Nephron (organoid): ENCODE measurements around the gene NRAS.

Source experiments
- H3K27ac Mint-ChIP-seq, 3 experiments: 2 replicates each; pipeline ENCODE4 v1.8.0; 2020; ENCODE audit warnings: mixed read lengths in 3 of 3, mild to moderate bottlenecking in 2 of 3, moderate library complexity in 1 of 3
- H3K27me3 Mint-ChIP-seq: 2 replicates; pipeline ENCODE4 v1.8.0; 2021; ENCODE audit warnings: low read depth, mild to moderate bottlenecking, moderate library complexity, mixed read lengths
- H3K36me3 Mint-ChIP-seq: 2 replicates; pipeline ENCODE4 v1.8.0; 2020; ENCODE audit warnings: low read depth, mixed read lengths
- H3K4me1 Mint-ChIP-seq: 2 replicates; pipeline ENCODE4 v1.8.0; 2020; ENCODE audit warnings: mixed read lengths
- H3K4me3 Mint-ChIP-seq, 3 experiments: 2 replicates each; pipeline ENCODE4 v1.8.0; 2020; ENCODE audit warnings: mild to moderate bottlenecking in 3 of 3, mixed read lengths in 3 of 3, moderate library complexity in 2 of 3
- H3K9me3 Mint-ChIP-seq: 2 replicates; pipeline ENCODE4 v1.8.0; 2020; ENCODE audit warnings: mixed read lengths
- CTCF ChIP-seq, 3 experiments: fragments of 200-600 bp; sonication (generic); IDR thresholded peaks; one replicate each; pipeline ENCODE4 v1.5.0; 2021; ENCODE audit warnings: antibody characterized with exemption in 3 of 3; ENCODE audit not compliant: unreplicated experiment in 3 of 3

The NRAS gene

DNA sequence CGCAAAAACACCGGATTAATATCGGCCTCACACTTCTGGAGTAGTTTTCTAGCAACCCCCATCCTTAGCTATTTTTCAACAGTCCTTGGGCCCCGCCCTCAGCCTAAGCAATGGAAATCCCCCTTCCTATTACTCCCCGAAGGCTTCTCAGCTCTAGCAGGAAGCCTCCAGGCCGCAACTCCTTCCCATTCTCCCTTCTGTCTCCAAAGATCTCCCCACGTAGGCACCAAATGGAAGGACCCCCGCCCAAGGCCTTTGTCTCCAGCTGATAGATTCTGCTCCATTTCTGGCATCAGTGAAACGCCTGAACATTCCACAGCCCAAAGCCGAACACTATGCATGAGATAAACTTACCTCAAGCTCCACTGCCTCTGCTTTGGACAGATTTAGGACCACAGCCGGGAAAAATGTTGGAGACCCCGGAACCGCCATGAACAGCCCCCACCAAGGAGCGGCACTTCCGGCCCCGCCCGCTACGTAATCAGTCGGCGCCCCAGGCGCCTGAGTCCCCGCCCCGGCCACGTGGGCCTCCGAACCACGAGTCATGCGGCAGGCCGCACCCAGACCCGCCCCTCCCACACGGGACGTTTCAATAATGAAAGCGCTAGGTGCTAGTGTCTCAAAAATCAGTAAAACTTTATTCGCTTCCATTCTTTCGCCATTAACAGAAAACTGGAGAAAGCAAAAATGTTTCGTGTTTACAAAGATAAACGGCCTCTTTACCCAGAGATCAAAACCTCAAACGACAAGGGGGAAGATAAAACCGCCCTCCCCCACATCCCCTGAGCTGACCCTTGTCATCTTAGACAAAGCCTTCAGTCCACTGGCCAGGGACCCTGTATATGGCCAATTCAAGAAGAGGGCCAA, at the start of gene NRAS:
Gene NRAS, minus strand, starts transcription at position 468 of the 867 bp plus-strand sequence. CDS start 611 bp downstream, outside the sequence.
- no peak for TF ChIP-seq CTCF (IDR thresholded peaks at IDR 0.05; ENCODE audit: unreplicated experiment in 3 of 3)
- H3K4me1 Mint-ChIP-seq: peaks cover 16% of the 10 kb centered on the region

GRCh38 chr1:114764689-114765088, 48.1 kb upstream of the NRAS start:
- H3K4me3 Mint-ChIP-seq: no peak overlapping the region
- no peaks in the 10 kb centered on the region for H3K9me3 Mint-ChIP-seq
- H3K36me3 Mint-ChIP-seq: peaks cover 7% of the 10 kb centered on the region
- H3K27ac Mint-ChIP-seq: no peak overlapping the region
- no peak for TF ChIP-seq CTCF (IDR thresholded peaks at IDR 0.05; ENCODE audit: unreplicated experiment in 3 of 3)
- H3K27me3 Mint-ChIP-seq: no peaks in the 10 kb centered on the region
- no peaks in the 10 kb centered on the region for H3K4me1 Mint-ChIP-seq

More for the DNA sequence above, at the start of gene NRAS:
- Mint-ChIP-seq H3K4me3 (peak within 1 kb of the TSS; percentile 95 to 97 (median 95)), H3K27me3 (no peaks in the 10 kb centered on the region), H3K36me3 (peaks cover 71% of the 10 kb centered on the region), H3K27ac (peak within 1 kb of the TSS; percentile 89 to 97 (median 95)), H3K9me3 (no peaks in the 10 kb centered on the region)

GRCh38 chr1:114758256-114758832, 41.8 kb upstream of the NRAS start:
- TF ChIP-seq CTCF (IDR thresholded peaks at IDR 0.05; ENCODE audit: unreplicated experiment in 3 of 3): peak in 1 of 3 experiments; percentile 2
- H3K27ac Mint-ChIP-seq: peak overlapping the region; percentile 99 to 100 (median 100)
- H3K27me3 Mint-ChIP-seq: no peaks in the 10 kb centered on the region

GRCh38 chr1:114757455-114758255, 41.1 kb upstream of the NRAS start, which contains the start of gene CSDE1:
CSDE1 (minus strand) TSS chr1:114757984; CDS start chr1:114739890, 18,094 bp downstream.
- Mint-ChIP-seq H3K4me1 (peaks cover 43% of the 10 kb centered on the region), H3K36me3 (peaks cover 4% of the 10 kb centered on the region), H3K4me3 (peak within 1 kb of the TSS; percentile 98 to 100 (median 99)), H3K27ac (peak within 1 kb of the TSS; percentile 99 to 100 (median 100)), H3K9me3 (no peaks in the 10 kb centered on the region), H3K27me3 (no peaks in the 10 kb centered on the region)
- TF ChIP-seq CTCF (IDR thresholded peaks at IDR 0.05; ENCODE audit: unreplicated experiment in 3 of 3): peak; percentile 39 to 55 (median 49)

More at GRCh38 chr1:114758256-114758832, 41.8 kb upstream of the NRAS start:
- H3K4me3 Mint-ChIP-seq: peak overlapping the region; percentile 98 to 100 (median 99)
- peaks cover 4% of the 10 kb centered on the region for H3K36me3 Mint-ChIP-seq
- H3K9me3 Mint-ChIP-seq: no peaks in the 10 kb centered on the region
- H3K4me1 Mint-ChIP-seq: peaks cover 39% of the 10 kb centered on the region

GRCh38 chr1:114756949-114757454, 40.4 kb upstream of the NRAS start:
- H3K27me3 Mint-ChIP-seq: no peaks in the 10 kb centered on the region
- no peaks in the 10 kb centered on the region for H3K9me3 Mint-ChIP-seq
- peaks cover 50% of the 10 kb centered on the region for H3K4me1 Mint-ChIP-seq

More at GRCh38 chr1:114756949-114757454, 40.4 kb upstream of the NRAS start:
- H3K4me3 Mint-ChIP-seq: peak overlapping the region; percentile 98 to 100 (median 99)
- no peak for TF ChIP-seq CTCF (IDR thresholded peaks at IDR 0.05; ENCODE audit: unreplicated experiment in 3 of 3)
- peaks cover 4% of the 10 kb centered on the region for H3K36me3 Mint-ChIP-seq
- H3K27ac Mint-ChIP-seq: peak overlapping the region; percentile 99 to 100 (median 100)
